CD4-positive, alpha-beta T cell treated with Interleukin-21 for 1 hour (primary cell): ENCODE results near the gene BTBD16.
A peak's percentile ranks its signal among the peaks of the same experiment; 100 is the strongest.

ENCODE experiments used
- DNase-seq: peaks from one replicate; pipeline ENCODE4 v3.0.0-alpha.2; 2020

BTBD16 gene

DNA sequence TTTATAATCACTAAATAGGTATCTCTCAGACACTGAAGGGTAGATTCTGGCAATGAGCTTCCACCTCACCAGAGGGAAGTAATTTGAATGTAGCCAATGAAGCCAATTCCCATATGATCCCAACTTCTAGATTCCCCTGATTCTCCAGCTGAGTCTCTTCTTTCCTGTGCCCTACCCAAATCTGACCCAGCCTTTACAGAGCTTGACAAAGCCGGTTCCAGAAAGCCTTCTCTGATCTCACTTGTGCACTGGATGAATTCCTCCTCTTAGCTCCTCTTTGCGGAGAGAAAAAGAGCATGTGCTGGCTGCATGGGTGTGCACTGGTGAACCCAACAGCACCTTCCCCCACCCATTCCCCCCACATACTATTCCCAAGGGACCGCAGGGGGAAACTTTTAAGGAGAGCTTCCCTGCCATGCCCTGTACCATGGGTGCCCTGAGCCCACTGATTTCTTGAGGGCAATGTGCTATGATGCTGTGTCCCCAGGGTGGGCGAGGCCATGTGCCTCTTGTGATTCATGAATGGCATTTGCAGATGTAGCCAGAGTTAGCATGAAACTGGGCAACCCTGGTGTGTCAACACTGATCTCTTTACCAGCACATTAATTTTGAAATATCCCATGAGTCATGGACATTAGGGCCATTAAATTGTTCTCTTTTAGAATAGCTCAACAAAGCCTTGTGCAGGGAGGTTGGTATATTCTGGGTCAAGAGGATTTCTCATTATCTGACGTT is 53.0 kb downstream of the BTBD16 start:
- DNase-seq, result no peak

DNA sequence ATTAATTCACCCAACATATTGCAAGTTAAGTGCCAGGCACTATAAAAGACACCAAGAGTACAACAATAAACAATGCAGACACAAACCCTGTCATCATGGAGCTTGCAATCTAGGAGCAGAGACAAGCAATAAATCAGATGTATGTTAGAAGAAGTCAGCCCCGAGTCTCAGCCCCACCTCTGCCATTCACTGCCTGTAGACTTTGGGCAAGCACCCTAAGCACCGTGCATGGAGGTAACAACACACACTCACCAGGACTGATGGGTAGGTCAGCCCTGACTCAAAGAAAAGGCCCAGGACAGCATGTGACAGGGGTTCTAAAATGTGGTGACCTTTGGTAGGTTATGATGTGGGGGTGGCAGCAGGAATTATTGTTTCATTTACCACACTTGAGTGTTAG is 54.1 kb downstream of the BTBD16 start:
- DNase-seq, result no peak

DNA sequence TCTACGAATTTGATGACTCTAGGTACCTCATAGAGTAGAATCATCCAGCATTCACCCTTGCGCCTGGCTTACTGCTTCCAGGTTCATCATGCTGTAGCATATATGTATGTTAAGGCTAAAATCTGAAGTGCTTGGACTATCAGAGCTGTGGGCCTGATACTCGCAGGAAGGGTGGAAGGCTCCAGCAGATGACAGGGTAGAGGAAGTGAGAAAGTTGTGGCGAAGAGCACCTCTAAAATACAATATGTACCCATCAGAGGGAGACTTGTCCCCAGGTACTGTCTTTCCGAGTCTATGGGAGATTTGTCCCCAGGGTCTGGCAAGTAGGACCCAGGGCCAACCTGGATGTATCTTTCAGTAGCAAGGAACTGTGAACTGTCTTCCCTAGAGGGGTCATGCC is 55.3 kb downstream of the BTBD16 start:
- no peak for DNase-seq

DNA sequence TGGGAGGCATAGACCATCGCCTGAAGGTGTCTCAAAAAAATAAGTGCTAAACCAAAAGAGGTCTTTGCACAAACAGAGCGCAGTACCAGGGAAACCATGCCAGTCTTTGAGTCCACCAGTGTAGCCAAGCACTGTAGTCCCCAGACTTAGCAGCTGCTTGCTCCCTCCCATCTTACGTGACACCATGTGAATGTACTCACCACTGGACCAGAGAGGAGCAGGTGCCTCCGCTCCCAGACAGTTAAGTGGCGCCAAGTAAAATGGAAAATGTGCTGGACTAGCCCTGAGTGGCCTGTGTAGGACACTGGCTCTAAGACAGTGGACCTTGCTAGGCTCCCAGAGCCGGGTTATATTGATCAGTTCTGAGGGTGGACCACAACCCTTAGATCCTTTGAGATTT is 55.7 kb downstream of the BTBD16 start:
- no peak for DNase-seq

DNA sequence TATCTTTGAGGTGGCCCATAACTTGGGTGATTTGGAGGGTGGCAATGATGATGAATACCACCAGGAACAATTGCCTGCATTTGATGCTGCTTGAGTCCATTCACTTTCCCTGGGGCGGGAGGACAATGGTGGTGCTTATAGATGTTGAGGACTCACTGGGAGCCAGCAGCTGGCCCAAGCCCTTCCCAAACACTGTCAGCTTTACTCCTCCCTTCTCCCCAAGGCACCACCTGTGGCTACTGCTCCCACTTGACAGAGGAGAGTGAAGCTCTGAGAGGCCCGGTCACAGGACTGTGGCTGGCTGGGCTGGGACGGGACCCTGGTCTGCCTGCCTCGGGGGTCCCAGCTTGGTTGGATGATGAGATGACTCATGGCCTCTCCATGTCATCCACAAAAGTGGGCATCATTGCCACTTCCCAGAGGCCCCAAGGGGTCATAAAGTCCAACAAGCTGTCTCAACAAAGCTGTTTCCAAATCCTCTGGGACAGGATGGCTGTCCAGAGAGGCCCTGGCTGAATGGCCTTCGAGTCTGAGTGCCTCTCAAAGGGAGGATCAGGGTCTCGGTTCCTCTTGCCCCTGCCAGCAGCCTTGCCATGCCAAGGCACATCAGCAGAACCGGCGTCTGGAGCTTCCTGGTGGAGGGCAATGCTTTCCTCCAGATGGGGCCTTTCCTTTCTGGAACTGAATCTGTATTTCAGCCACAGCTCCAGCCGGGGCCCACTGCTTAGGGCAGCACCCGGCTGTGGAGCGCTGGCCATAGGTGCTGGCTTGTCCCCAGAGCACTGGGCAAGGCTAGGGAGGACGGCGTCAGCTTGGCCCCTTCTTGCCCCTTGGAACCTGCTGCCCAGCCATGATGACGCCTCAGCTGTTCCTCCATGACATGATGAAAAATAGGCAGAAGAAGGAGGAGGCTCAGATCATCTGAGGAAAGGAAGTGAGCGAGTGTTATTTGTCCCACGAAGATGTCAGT is 56.4 kb downstream of the BTBD16 start:
- no peak for DNase-seq

DNA sequence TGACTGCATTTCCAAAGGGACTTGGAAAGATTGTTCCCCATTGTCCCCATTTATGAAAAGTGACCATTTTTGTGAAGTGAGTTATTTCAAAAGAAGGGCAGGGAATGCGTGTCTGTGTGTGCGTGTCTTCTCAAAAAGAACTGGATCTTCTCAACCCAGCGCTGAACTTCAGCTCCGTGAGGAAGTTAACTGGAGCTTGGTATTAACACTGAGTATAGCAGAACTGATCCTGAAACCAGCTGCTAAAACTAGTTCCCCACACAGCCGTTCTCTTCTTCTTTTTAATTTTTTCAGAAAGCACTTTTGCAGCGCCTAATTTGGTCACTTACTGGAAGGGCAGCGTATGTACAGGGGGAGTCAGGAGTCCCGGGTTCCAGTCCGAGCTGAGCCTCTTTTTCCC is 57.6 kb downstream of the BTBD16 start:
- DNase-seq, result no peak

DNA sequence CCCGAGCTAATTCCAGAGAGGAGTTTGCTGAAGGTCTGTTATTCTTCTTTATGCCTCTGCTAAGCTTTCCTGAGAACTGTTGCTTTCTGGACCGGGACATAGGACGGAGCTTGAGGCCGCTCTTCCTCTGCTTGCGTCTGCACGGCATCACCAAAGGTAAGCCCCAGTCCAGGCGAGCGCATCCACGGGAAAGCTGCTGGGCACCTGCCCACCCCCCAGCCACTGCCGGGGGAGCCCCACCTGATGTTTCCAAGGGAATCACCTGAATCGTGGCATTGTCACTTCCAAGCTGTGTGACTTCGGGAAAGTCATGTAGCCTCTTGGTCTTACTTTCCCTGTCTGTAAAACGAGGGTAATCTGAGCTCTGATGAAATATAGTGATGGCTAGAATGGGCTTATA is 58.3 kb downstream of the BTBD16 start:
- no peak for DNase-seq

DNA sequence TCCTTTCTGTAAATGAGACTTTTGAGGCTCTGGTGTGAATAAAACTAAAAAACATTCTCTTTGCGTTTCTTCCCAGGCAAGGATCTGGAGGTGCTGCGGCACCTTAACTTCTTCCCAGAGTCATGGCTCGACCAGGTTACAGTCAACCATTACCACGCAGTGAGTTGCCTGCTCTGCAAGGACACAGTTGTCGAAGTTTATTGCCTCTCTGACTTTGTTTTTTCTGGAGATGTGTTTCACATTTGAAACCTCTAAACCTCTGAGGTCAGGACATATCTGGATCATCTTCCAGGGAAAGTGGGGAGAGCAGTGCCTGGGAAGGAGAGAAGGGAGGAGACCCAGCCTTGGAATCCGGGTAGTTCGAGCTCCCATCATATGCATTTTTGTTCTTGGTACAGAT is 60.0 kb downstream of the BTBD16 start:
- DNase-seq, result no peak

DNA sequence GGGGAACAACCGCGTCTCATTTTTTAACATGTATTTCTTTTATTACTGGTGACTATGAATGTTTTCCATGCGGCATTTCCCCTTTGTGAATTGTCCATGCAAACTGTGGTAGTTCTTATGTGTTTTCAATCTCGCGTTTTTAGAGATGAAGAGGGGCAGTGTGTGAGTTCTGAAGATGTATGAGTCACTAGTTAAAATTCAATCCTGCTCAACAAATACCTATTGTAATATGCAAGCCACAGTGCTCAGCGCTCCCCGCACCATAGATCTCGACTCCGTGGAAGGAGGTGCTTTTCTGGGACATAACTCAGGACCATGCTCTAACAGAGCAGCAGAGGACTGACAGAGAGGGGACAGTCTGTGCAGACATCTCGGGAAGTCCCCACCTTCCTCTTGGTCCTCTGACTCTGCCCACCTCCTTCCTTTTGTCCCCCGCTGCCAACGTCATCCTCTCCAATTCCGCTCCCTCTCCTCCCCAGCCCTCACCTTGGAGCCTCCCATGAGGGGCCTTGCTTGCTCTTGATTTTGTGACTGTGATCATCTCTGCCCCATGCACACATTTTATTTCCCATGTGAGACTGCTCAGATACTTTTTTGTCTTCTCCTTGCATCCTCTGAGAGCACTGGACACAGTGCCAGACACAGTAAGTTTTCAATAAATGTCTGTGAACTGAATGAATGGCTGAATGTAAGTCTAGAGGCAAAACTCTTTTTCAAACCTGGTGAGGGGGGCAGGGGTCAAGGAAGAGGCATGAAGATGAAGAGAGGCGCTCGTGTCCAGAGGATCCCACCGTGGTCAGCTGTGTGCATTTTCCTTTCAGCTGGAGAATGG is 60.7 kb downstream of the BTBD16 start:
- DNase-seq, result no peak

DNA sequence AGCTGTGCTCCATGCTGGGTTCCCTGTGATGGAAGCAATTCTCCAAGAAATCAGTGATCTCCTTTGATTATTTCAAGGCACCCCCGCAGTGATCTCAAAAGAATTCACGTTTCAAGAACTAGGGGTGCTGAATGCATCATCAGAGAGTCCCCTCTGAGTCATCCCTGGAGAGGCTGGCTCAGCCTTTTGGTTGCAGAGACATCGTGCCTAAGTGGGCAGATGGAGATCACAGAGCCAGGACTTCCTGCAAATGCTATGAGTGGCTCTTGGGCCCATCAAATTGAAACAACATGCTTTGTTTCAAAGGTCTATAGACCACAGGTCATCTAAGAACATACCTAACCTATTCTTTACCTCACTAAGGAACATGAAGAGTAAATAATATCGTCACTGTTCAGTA is 61.9 kb downstream of the BTBD16 start:
- no peak for DNase-seq

DNA sequence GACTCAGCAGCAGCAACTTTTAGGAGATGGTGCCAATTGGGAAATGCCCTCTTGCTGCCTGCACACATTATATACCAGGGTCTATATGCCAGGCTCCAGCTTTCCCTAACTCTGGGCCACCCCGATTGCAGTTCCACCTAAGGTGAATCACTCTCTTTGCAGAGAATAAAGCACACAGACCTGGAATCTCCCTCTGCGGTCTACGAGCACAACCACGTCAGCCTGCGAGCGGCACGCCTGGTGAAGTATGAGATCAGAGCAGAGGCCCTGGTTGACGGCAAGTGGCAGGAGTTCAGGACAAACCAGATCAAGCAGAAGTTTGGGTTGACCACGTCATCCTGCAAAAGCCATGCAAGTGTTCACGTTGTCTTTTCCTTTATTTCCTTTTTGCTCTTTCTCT is 65.2 kb downstream of the BTBD16 start:
- no peak for DNase-seq

DNA sequence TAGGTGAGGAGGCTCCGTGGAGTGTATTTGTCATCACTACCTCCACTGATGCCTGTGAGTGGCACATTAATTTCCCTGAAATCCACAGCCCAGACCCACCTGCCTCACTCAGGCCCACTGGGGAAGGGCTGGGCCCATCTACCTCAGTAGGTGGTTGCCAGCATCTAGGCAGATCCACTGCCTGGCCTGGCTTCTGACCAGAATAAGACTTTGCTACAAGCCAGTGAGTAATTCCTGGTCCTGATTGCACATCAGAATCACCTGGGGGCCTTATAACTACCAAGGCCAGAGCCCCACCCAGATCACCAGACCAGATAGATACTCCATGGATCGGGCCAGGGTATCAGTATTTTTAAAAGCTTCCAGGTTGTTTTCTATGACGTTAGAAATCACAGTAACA is 65.9 kb downstream of the BTBD16 start:
- no peak for DNase-seq

DNA sequence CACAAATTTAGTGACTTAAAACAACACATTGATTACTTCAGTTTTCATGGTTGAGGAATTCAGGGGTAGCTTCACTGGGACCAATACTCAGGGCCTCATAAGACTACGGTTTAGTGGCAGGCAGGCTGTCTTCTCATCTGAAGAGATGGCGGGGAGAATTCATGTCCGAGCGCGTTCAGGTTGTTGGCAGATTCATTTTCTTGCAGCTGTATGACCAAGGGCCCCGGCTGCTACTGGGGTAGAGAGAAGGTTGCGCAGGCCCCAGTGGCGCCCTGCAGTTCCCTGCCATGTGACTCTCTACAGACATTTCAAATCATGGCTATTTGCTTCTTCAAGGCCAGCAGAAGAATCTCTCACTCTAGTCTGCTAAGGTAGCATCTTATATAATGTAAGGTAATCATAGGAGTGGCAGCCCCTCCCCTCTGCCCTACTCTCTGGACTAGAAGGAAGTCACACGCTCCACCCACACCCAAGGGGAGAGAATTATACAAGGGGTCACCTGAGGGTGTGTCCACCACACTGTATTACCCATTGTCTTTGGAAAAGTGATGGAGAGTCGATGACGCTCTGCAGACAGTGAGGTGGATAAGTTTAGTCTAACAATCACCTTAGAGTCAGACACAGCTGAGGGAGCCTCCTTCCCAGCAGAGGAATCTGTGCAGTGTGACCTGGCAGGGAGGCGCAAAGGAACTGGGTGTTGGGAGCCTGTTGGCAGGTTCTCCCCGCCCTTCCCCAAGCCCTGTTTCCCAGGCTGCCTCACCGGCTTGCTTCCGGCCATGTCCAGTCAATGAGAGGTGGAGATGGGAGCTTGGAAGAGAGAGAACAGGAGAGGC is 67.7 kb downstream of the BTBD16 start:
- no peak for DNase-seq

DNA sequence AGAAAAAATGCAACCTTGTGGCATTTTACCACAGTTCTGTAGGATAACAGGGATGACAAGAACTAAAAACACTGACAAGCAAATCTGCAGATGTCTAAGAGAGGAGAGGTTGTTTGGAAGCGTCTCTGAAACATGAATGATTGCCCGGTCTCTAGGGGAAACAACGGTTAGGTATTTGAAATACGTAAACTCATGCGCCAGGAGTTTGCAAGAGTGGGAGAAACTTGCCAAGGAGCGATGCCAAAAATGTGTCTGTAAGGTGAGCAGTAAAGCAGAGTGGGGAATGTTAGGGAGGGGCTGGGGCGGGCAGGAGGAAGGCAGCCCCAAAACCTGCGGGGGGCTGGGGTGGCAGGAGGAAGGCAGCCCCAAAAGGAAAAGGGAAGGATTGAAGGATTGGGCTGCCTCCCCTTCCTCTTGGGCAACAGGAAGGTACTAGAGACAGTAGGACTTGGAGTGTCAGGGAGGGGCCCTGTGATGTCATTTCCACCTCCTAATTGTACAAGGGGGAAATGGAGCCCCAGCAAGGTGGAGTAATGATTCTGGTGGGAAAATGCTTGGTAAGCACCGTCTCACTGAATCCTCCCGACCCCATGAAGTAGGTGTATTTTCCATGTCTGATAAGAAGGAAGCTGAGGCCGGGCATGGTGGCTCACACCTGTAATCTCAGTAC is 70.2 kb downstream of the BTBD16 start:
- no peak for DNase-seq

DNA sequence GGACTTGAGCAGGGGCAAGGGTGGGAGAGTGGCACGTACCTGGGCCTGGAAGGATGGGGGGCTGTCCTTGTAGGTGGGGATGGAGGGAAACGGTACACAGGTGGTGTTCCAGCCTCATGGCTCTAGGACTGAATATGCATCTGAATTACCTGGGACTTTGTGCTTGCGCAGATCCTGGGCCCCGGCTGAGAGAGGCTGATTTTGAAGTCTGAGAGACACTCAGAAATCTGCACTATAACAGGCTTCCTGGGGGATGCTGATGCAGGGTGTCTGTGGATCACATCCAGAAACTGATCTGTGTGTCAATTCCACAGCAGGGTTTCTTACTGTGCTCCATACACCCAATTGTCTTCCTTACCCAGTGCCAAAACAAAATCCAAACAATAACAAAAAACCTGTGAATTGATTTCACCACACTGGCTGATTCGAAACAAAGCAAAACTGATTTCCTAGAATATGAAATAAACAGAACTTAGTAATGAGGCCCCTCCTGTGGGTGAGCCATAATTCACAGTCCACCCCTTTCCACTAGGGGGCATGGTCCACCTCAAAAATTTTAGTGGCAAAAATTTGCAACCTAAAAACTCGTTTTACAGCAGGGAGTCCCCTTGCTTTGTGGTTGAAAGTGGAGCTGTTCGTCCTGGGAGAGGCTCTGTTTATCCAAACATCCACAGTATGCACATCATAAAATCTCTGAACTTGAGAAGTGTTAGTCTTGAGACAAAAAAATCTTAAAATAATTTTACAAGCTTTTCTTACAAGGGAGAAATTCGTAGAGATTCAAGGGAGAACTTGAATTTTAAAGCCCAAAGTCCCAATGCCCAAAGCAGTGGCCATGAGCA is 71.4 kb downstream of the BTBD16 start:
- DNase-seq, result peak; percentile 80

DNA sequence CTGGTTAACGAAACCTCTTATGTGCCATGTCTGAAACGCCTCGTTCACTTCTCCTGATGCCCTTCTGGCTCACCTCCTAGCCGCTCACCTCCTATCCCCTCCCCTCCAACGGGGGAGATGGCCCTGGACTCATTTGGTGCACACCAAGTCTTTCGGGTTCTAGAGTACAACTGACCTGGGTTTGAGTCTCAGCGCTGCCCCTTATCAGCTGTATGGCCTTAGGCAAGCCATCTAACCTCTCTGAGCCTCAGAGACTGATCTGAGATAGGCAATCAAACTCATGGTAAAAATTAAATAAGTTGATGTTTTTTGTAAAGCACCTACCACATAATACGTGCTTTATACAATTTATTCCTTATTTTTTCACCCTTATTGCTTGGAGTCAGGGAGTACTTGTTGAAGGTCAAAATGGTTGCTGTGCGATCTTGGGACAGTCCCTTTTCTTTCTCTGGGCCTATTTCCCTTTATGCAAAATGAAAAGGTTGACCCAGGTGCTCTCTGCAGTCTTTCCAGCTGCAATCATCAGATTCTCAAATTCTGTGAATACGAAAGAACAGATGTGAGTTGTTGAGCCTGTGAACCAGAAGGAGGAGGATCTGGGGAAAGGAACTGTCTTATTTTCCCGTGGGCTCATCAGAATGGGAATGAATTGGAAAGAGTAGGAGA is 72.2 kb downstream of the BTBD16 start:
- no peak for DNase-seq

DNA sequence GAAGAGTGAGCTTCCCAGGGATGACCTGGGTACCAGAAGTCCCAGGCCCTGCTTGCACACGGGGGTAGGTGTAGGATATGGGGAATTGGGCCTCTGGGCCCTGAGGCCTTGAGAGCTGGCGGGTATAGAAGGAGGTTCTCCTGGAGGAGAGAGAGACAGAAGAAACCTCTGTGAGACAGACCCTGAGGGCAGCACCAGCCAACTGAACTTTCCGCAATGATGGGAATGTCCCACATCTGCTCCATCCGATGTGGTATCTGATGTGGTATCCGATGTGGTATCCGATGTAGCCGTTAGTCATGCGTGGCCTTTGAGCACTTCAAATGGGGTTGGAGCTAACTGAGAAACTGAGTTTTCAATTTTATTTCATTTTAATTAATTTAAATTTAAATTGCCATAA is 72.8 kb downstream of the BTBD16 start:
- no peak for DNase-seq

DNA sequence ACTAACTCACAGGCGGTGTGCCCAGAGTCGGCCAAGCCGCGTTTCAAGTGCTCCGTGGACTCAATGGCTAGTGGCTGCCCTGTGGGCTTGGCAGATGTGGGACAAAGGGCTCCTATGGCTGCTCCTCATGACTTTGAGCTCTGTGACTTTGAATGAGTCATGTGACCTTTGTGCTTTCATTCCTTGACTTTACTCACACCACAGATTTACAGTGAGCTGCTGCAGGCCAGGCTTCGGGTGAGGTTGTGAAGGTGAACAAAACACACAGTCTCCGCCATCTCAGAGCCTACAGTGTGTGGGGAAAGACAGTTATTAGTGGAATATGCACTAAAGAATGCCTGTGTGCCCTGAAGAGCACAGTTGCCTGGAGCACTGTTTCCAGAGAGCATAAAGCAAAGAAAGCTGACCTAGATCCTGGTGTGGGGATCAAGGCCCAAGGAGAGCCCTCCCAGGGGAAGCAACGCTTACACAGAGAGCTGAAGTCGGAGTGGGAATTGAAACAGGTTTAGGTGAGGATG is 73.7 kb downstream of the BTBD16 start:
- DNase-seq, result no peak

DNA sequence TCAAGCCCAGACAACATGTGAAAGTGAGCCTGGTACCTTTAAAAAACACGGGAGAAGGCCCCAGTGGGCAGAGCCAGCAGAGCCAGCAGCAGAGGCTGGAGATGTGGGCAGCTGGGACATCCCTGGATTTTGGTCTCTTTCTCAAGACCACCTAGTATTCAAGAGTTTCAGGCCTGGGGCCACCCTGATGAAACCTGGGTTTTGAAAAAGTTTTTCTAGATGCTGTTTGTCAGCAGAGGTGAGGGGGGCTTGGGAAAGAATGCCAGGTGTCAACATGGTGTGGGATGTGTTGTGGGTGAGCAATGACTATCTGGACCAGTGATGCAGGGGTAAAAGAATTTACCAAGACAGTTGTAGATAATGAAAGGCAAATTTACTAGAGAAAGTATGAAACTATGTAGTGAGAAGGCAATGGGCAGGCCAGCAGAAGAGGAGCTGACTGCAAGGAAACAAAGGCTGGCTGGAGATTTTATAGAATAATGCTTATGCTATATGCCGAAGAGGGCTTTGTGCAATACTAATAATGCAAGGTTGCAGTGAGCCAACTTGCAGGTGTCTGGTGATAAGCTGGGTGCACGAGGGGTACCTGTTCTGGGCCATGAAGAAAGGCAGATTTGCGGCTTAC is 75.3 kb downstream of the BTBD16 start:
- no peak for DNase-seq
